DMS153 treated with DMSO at 0.1 percent for 48 hours (cell line): ENCODE data around the gene GPR143.
"Not testable (repeated sequence)": the region's sequence is repeated elsewhere in the genome, so short reads cannot be mapped to it uniquely, and the experiment has no call there.

ENCODE experiments used
- DNase-seq: peaks from one replicate; lab custom pipeline; 2025; ENCODE audit not compliant: unreplicated experiment; lab: John Stamatoyannopoulos, UW

GPR143 gene

GRCh38 chrX:9765737-9766097, at the start of gene GPR143:
Gene GPR143 (minus strand): TSS chrX:9765847. CDS start chrX:9765817, 30 bp downstream.
- no peak for DNase-seq

- not testable (repeated sequence) for DNase-seq
These were observed 45.4 kb upstream of the GPR143 start for GRCh38 chrX:9811086-9811485.

DNA sequence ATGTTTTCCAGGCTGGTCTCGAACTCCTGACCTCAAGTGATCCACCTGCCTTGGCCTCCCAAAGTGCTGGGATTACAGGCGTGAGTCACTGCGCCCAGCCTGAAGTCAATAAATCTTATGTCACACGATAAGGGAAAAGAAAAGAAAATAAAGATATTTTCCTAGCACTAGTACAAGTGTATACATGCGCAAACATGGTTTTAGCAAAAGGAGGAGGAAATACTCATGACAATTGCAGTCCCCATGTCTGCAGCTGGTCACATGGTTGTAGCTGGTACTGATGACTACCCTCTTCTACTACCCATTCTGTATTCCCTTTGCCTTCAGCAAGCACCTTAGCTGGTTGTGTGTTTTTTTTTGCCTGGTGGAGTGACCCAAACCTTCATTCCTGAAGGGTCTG, 44.2 kb upstream of the GPR143 start:
- DNase-seq = not testable (repeated sequence)

DNA sequence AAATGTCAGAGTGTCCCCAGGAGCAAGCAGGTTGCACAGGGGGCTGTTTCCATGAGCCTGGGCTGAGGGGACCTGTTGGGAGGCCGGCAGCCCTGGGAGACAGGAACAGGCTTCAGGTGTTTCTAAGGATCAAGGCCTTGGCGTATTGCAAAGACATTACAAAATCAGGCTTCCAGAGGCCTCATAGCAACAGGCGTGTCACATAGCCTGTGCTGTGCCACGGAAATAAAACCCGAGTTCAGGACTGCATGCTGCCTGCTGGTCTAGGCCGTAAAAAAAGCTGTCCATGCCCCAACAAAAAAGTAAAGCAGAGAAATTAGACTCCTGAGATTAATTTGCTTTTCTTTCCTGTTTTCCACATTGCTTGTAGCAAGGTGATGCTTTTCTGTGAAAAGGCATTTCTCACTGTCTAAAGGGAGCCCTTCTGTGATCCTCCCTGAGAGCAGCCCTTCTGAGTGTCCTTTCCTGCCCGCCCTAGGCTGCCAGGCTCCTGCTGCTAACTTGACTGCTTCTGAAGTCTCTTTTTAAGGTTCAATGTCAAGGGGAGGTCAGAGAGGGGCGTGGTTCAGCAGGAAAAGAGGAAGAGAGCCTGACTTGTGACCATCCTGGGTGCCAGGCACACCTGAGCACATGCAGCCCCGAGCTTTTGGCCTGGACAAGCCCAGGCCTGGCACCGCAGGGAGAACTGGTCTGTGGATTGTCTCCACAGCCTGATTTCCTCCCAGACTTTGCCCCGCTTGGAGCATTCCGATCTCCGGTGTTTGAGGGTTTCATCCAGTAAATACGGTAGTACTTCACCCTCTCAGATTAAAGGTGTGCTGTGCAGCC, 41.9 kb upstream of the GPR143 start:
- no peak for DNase-seq

DNA sequence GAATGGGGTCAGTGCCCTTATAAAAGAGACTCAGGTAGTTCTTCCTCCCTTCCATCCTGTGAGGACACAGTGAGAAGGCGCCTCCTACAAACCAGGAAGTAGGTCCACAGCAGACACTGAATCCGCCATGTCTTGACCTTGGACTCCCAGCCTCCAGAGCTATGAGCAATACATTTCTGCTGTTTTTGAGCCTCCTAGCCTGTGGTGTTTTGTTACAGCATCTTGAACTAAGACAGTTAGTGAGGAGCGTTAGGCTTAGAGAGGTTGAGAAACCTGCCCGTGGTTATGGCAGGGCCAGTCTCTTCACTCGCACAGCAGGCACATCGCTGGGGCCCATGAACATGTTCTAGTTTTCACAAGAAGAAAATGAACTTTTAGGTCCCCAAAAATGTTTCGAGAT, 40.3 kb upstream of the GPR143 start:
- no peak for DNase-seq

GRCh38 chrX:9804444-9804843, 38.8 kb upstream of the GPR143 start:
- no peak for DNase-seq

GRCh38 chrX:9802737-9803136, 37.1 kb upstream of the GPR143 start:
- DNase-seq = no peak

DNA sequence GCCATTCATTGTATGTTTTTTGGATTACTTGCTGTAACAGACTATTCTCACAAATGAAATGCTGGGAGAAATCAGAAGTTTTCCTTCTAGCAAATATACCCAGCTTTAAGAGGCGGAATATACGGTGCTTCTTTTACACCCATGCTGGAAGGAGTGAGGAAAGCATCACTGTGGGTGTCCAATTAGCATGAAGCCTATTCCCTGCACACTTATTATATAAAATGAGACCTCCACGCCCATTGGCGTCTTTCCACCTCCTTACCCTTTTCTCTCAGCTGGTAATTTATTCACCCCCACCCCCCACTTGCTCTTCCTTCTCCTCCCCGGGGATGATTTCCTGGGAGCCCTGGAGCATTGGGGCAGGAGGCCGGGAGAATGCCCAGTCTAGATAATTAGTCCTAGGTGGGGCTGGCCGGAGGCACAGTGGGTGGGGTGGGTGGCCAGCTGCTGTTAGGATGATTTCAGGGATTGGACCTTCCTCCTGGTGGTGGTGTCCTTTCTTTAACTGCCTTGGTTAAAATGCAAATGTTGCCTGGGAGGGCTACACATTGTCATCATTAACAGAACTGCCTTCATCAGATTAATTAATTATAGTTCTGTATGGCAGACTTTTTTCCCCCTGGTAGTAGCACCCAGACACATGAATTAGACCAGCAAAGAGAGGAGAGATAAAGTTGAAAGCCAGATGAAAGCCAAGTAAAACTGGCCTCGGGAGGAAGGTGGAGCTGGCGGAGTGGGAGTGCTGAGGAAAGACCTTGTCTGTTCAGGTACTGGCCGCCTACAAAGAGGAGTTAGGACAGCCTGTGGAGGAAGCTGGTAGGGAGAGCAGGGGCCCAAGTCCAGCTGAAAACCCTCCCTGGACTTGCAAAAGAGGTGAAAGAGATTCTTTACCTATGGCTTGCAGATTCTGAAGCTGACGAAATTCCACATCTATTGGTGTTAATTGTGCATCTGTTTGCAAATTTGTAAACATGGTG, 32.0 kb upstream of the GPR143 start:
- no peak for DNase-seq

- DNase-seq = no peak
These were observed 28.8 kb upstream of the GPR143 start for GRCh38 chrX:9794495-9794894.

DNA sequence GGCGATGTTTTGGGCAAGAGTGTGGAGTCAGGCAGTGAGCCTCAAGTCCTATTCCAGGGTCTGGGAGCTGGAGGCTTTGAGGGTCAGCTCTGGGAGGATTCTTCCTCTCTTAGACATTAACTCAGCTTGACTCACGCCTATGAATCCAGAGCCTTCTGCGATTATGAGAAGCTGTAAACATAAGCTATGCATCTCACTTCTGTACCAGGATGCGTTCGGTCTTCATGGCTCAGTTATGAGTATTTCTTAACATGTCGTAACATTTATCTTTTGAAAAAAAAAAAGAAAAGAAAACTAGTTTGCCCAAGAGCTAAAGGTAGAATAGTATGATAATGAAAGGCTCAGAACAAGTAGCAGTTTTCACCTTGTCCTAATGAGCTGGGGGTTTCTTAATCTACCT, 25.2 kb upstream of the GPR143 start:
- DNase-seq = no peak

DNA sequence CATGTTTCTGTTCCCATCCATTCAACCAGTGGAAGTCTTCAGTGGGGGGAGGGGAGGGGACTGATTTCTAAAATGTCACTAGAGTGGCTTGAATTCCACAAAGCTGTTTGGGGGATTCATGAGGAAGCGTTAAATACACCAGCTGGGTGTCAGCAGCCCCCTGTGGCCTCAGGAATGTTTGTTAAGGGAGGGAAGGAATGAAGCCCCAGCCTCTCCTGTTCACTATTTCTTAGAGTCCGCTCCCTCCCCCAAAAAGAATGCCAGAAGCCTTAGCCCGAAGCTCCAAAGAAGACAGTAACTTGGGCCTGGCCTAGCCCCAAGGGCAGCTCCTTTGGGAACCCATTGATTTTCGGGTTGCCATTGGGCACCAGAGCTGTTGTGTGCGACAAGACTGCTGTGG, 23.9 kb upstream of the GPR143 start:
- no peak for DNase-seq

GRCh38 chrX:9788911-9789310, 23.3 kb upstream of the GPR143 start:
- DNase-seq = peak; percentile 40

DNA sequence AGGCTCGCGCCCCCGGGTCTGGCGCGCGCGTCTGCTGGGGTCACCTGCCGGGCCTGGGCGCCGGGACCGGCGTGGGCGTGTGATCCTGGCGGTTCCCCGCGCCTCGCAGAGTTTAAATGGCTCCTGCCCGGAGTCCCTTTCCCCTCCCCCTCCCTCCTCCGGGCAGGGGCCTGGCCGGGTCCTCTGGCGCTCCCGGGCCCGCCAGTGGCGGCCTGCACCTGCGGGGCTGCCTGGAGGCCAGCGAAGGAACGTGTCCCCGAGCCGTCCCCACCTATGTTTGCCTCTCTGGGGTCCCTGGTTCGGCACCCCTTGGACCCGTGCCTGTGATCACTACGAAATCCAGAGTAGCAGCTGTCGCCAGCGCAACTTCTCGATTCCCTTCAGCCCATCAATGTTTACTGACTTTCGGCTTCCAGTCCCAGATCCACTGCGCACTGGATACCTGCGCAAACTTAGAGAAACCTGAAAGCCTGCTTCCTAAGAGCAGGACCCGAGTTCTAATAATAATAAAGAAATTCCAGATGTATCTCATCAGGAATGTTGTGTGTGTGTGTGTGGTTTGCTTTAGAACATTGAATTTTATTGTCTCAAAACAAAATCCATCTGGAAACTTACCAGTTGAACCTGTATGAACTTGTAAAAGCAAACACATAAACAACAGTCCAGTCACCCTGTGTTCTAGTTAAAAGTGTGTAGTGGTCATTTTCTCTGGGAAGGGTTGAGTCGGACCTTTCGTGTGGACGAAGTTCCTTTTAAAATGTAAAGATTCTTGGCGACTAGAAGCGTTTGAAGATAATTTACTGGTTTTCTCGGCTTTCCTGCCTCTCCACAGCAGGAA, 21.4 kb upstream of the GPR143 start:
- DNase-seq = no peak

GRCh38 chrX:9785944-9786797, 20.5 kb upstream of the GPR143 start, which contains the start of gene SHROOM2:
Gene SHROOM2 (plus strand): TSS chrX:9786429. CDS start chrX:9786546, 117 bp downstream.
- no peak for DNase-seq

DNA sequence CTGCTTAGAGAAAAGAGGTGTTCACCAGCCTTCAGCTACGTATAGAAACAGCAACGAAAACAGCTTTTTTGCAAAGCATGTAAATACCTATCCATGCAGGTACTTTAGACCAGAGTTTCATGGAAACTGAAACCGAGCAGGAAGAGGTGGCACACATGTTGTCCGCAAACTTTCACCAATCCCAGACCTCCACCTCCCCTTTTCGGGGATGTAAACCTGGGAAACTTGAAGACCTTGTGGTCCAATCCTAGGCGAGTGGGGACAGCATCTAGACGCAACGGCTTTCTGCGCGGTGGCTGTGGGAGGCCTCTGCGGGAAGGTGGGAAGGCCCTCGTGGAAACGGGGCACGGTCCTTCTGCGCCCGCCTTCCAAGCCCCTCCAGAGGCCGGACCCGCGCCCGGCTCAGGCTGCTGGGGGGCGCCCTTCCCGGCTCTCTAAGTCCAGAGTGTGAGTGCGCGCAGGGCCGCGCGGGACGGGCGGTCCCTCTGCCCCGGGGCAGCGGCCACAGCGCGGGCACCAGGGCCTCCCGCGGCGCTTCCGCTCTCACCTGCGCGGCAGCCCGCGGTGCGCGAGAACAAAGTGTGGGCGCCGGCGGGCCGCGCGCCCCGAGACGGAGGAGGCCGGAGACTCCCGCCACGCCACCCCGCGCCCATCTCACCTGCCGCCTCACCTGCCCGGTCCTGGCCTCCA, 19.8 kb upstream of the GPR143 start:
- no peak for DNase-seq

- DNase-seq = no peak
These were observed 18.7 kb upstream of the GPR143 start for GRCh38 chrX:9784332-9784731.

DNA sequence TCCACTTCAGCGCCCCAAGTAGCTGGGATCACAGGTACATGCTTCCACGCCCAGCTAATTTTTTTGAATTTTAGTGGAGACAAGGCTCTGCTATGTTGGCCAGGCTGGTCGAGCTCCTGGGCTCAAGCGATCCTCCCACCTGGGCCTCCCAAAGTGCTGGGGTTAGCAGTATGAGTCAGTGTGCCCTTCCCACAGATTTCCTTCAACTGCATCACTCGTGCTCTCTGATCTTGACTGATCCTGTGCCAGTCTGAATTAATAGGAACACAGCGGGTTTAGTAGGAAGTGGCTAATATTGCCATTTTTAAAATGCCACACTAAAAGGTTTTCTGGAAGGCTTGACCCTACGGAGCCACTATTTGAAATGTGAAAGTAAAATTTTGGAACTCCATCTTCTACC, 16.3 kb upstream of the GPR143 start:
- no peak for DNase-seq

- no peak for DNase-seq
These were observed 10.3 kb upstream of the GPR143 start for GRCh38 chrX:9775930-9776329.

DNA sequence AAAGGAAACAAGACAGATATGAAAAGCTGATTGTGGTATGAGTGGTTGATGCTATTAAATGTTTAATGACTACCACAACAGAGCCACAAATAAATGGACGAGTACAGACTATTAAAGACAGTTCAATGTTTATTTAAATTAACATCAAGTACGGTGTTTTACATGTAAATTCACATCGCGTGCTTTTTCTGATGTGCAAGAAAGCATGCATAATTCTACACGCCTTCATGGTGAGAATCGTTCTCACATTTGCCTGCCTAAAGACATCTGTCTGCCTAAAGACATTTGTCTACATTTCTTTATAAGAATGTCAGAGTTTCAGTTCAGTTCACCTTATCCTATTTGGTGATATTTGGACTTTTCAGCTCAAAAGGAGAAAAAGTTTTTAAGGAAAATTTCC, 7.3 kb upstream of the GPR143 start:
- DNase-seq = no peak
